Neural cell (in vitro differentiated cells): ENCODE results near the gene IGIP.

Experiments used
- CTCF ChIP-seq: fragments of 450-650 bp; IDR thresholded peaks from 2 replicates; pipeline ENCODE4 v1.5.1; 2014; ENCODE audit warnings: antibody characterized with exemption, mild to moderate bottlenecking, moderate library complexity; ENCODE audit not compliant: poor library complexity, severe bottlenecking
- EP300 ChIP-seq: fragments of 450-650 bp; conservative IDR thresholded peaks from 2 replicates; pipeline ENCODE4 v1.6.1; 2014; ENCODE audit warnings: antibody characterized with exemption, mild to moderate bottlenecking, moderate library complexity; ENCODE audit not compliant: poor library complexity, severe bottlenecking
- EZH2 ChIP-seq: fragments of 200-600, 300-800 bp; shearing (Covaris generic), sonication (generic); IDR thresholded peaks from 2 replicates; pipeline ENCODE4 v1.6.1; 2014; ENCODE audit warnings: antibody characterized with exemption, low read length, borderline replicate concordance, mild to moderate bottlenecking; ENCODE audit not compliant: insufficient read depth, poor library complexity, severe bottlenecking
- MXI1 ChIP-seq: fragments of 450-650 bp; conservative IDR thresholded peaks from 2 replicates; pipeline ENCODE4 v1.6.1; 2014; ENCODE audit warnings: antibody characterized with exemption, mild to moderate bottlenecking; ENCODE audit not compliant: poor library complexity, severe bottlenecking
- POLR2AphosphoS5 ChIP-seq: IDR thresholded peaks from 2 replicates; pipeline ENCODE4 v1.6.1; 2012
- RAD21 ChIP-seq: fragments of 450-650 bp; conservative IDR thresholded peaks from 2 replicates; pipeline ENCODE4 v1.6.1; 2014; ENCODE audit warnings: antibody characterized with exemption, mild to moderate bottlenecking, moderate library complexity
- REST ChIP-seq: IDR thresholded peaks from 2 replicates; pipeline ENCODE4 v1.6.1; 2012; ENCODE audit warnings: borderline replicate concordance
- TAF1 ChIP-seq: IDR thresholded peaks from 2 replicates; pipeline ENCODE4 v1.6.1; 2012; ENCODE audit warnings: low read depth

- TF ChIP-seq CTCF (no peak), TAF1 (no peak), REST (no peak), EP300 (no peak), EZH2 (no peak), POLR2AphosphoS5 (no peak), MXI1 (no peak), RAD21 (no peak)
Observed at GRCh38 chr5:140076142-140076541, 49.6 kb upstream of the IGIP start.
